Adipocyte (in vitro differentiated cells): ENCODE results near the gene SYMPK.
A peak's percentile ranks its signal among the peaks of the same experiment; 100 is the strongest.
"Not testable (repeated sequence)": the region's sequence is repeated elsewhere in the genome, so short reads cannot be mapped to it uniquely, and the experiment has no call there.

ENCODE experiments used
- DNase-seq: peaks from one replicate; pipeline ENCODE4 v3.0.0-alpha.2; 2015; ENCODE audit warnings: low read depth
- H3K27me3 ChIP-seq: replicated peaks from 2 replicates; pipeline ENCODE4 v1.7.0; 2013; ENCODE audit warnings: mild to moderate bottlenecking, low read length, moderate library complexity; ENCODE audit not compliant: control insufficient read depth, insufficient read depth
- H3K36me3 ChIP-seq: 2 replicates; pipeline ENCODE4 v1.7.0; 2013; ENCODE audit warnings: low read length, mild to moderate bottlenecking, moderate library complexity; ENCODE audit not compliant: control insufficient read depth, insufficient read depth, severe bottlenecking
- H3K4me1 ChIP-seq: 2 replicates; pipeline ENCODE4 v1.7.0; 2013; ENCODE audit warnings: mild to moderate bottlenecking, low read length, moderate library complexity; ENCODE audit not compliant: control insufficient read depth, insufficient read depth
- H3K4me3 ChIP-seq: 2 replicates; pipeline ENCODE4 v1.7.0; 2013; ENCODE audit warnings: mild to moderate bottlenecking, low read length, moderate library complexity
- H3K9ac ChIP-seq: 2 replicates; pipeline ENCODE4 v1.7.0; 2013; ENCODE audit warnings: mild to moderate bottlenecking, low read length, moderate library complexity
- H3K9me3 ChIP-seq: 2 replicates; pipeline ENCODE4 v1.7.0; 2013; ENCODE audit warnings: mild to moderate bottlenecking, low read length, moderate library complexity; ENCODE audit not compliant: control insufficient read depth

SYMPK gene

GRCh38 chr19:45899253-45899652 lies 36.3 kb upstream of the SYMPK start:
- Histone ChIP-seq H3K4me1 (peaks cover 26% of the 10 kb centered on the region), H3K4me3 (no peak overlapping the region), H3K9me3 (no peaks in the 10 kb centered on the region), H3K27me3 (no peaks in the 10 kb centered on the region), H3K9ac (no peak overlapping the region), H3K36me3 (peaks cover 28% of the 10 kb centered on the region)
- DNase-seq: no peak

GRCh38 chr19:45897261-45897812 lies 34.4 kb upstream of the SYMPK start:
- Histone ChIP-seq H3K27me3 (no peaks in the 10 kb centered on the region), H3K4me1 (peaks cover 21% of the 10 kb centered on the region), H3K4me3 (no peak overlapping the region), H3K9ac (no peak overlapping the region), H3K9me3 (no peaks in the 10 kb centered on the region), H3K36me3 (peaks cover 28% of the 10 kb centered on the region)
- DNase-seq: no peak

GRCh38 chr19:45895983-45896599 lies 33.1 kb upstream of the SYMPK start:
- peaks cover 28% of the 10 kb centered on the region for H3K36me3 ChIP-seq
- not testable (repeated sequence) for H3K4me3 ChIP-seq, H3K27me3 ChIP-seq, H3K9me3 ChIP-seq, DNase-seq
- peak overlapping the region; percentile 72 for H3K9ac ChIP-seq
- H3K4me1 ChIP-seq: peaks cover 20% of the 10 kb centered on the region

GRCh38 chr19:45895519-45895972 lies 32.6 kb upstream of the SYMPK start:
- H3K27me3 ChIP-seq: no peaks in the 10 kb centered on the region
- peaks cover 28% of the 10 kb centered on the region for H3K36me3 ChIP-seq
- DNase-seq: no peak

GRCh38 chr19:45890877-45891276 lies 27.9 kb upstream of the SYMPK start:
- no peak for DNase-seq
- Histone ChIP-seq H3K27me3 (no peaks in the 10 kb centered on the region), H3K36me3 (peaks cover 12% of the 10 kb centered on the region), H3K9me3 (no peaks in the 10 kb centered on the region), H3K9ac (no peak overlapping the region), H3K4me1 (peaks cover 11% of the 10 kb centered on the region), H3K4me3 (no peak overlapping the region)

More at GRCh38 chr19:45895519-45895972, 32.6 kb upstream of the SYMPK start:
- Histone ChIP-seq H3K4me3 (no peak overlapping the region), H3K9me3 (no peaks in the 10 kb centered on the region), H3K4me1 (peaks cover 14% of the 10 kb centered on the region), H3K9ac (peak overlapping the region; percentile 72)

- Histone ChIP-seq H3K27me3 (no peaks in the 10 kb centered on the region), H3K9me3 (no peaks in the 10 kb centered on the region), H3K4me1 (peaks cover 13% of the 10 kb centered on the region), H3K9ac (no peak overlapping the region), H3K36me3 (peaks cover 5% of the 10 kb centered on the region), H3K4me3 (no peak overlapping the region)
- DNase-seq: no peak
Observed at GRCh38 chr19:45889210-45889885, 26.4 kb upstream of the SYMPK start.

- Histone ChIP-seq H3K36me3 (peaks cover 5% of the 10 kb centered on the region), H3K4me1 (peaks cover 29% of the 10 kb centered on the region), H3K9ac (peak overlapping the region; percentile 91), H3K27me3 (no peaks in the 10 kb centered on the region), H3K9me3 (no peaks in the 10 kb centered on the region), H3K4me3 (peak overlapping the region; percentile 82)
- DNase-seq: no peak
Observed at GRCh38 chr19:45887200-45887710, 24.3 kb upstream of the SYMPK start.

- peak; percentile 97 for DNase-seq
- H3K27me3 ChIP-seq: no peaks in the 10 kb centered on the region
- H3K4me1 ChIP-seq: peaks cover 29% of the 10 kb centered on the region
- H3K9ac ChIP-seq: peak overlapping the region; percentile 91
- peaks cover 5% of the 10 kb centered on the region for H3K36me3 ChIP-seq
- H3K9me3 ChIP-seq: no peaks in the 10 kb centered on the region
- peak overlapping the region; percentile 82 for H3K4me3 ChIP-seq
Observed at GRCh38 chr19:45886427-45887199, 23.7 kb upstream of the SYMPK start.

GRCh38 chr19:45885556-45886426 lies 22.8 kb upstream of the SYMPK start, which contains the start of gene IRF2BP1:
Gene IRF2BP1 (minus strand): TSS chr19:45886141. CDS start chr19:45885774, 367 bp downstream.
- DNase-seq: peak; percentile 97
- Histone ChIP-seq H3K9ac (peak within 1 kb of the TSS; percentile 91), H3K4me1 (peaks cover 29% of the 10 kb centered on the region), H3K4me3 (peak within 1 kb of the TSS; percentile 82), H3K9me3 (no peaks in the 10 kb centered on the region), H3K27me3 (no peaks in the 10 kb centered on the region), H3K36me3 (peaks cover 5% of the 10 kb centered on the region)
